Tibial artery (tissue), 4 donors: Measurements from ENCODE around the gene STING1.

Experiments used
- DNase-seq, 2 donors: peaks; one replicate each; pipeline ENCODE4 v3.0.0-alpha.2; 2019
- H3K27ac ChIP-seq, 2 donors: fragments of 200-600 bp; sonication (generic) in 1 of 2; 1 replicate in 1 of 2; 2 replicates in 1 of 2; pipeline ENCODE4 v1.5.1; 2018 to 2019; ENCODE audit warnings: mild to moderate bottlenecking in 1 of 2
- H3K27me3 ChIP-seq, 2 donors: fragments of 200-600 bp; sonication (generic) in 1 of 2; one replicate each; pipeline versions ENCODE4 v1.5.1 to v1.6.0; 2016 to 2019
- H3K36me3 ChIP-seq, 3 donors: fragments of 200-600 bp; sonication (generic) in 2 of 3; one replicate each; pipeline ENCODE4 v1.5.1; 2016 to 2019; ENCODE audit warnings: mild to moderate bottlenecking in 2 of 3
- H3K4me1 ChIP-seq, 4 donors: fragments of 200-600 bp; sonication (generic) in 2 of 4; 1 replicate in 3 of 4; 2 replicates in 1 of 4; pipeline ENCODE4 v1.5.1; 2016 to 2019
- H3K4me3 ChIP-seq, 2 donors: fragments of 200-600 bp; sonication (generic) in 1 of 2; 1 replicate in 1 of 2; 2 replicates in 1 of 2; pipeline ENCODE4 v1.5.1; 2018 to 2019; ENCODE audit warnings: mild to moderate bottlenecking in 2 of 2
- H3K9me3 ChIP-seq, 3 donors: fragments of 200-600 bp; sonication (generic) in 1 of 3; one replicate each; pipeline ENCODE4 v1.5.1; 2016 to 2019
- intact Hi-C: fragments of 100-400 bp; cut with DNase I; formaldehyde crosslinking; loops from one replicate; pipeline ENCODE4 v1.15.0; 2023; ENCODE audit warnings: low total_unique reads
- TF ChIP-seq, protein P1 (sequence below), 2 experiments: fragments of 200-600 bp in 1 of 2; fragments of 450-650 bp in 1 of 2; IDR thresholded peaks; one replicate each; pipeline ENCODE4 v1.5.1; 2017 to 2019; ENCODE audit warnings: antibody characterized with exemption in 2 of 2, mild to moderate bottlenecking in 1 of 2, moderate library complexity in 1 of 2

STING1 gene

DNA sequence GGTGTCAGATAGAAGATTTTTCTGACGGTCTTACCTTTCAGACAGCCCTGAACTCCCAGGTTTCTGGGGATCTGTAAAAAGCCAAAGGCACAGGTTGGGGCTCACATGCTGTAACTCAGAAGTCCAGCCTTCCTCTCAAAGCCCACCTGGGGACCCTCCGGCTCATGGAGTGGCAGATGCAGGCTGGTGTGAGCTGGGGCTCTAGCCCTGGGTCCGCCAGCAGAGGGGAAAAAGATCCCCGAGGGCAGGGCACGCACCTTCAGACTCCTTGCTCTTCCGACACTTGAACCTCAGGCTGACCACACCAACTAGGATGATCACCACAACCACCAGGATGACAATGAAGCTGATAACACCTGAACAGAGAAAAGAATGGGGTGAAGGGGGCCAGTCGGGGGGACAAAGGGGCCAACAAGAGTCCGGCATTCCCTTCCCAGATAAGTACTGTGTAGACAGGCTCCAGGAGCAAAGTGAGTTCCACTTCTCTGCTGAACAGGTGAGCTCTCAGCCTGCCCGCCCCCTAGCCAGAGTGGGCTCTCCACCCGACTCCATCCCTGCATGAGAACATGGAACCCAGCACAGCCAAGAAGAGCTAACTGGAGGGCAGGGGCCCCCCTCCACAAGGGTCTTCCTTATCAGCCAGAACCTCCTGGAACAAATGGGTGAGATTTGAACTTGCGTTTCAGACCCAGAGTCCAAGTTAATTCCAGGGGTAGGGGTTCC lies 27.8 kb downstream of the STING1 start:
- no peak for DNase-seq
- intact Hi-C loops: no loop called here
- no peaks in the 10 kb centered on the region for H3K9me3 ChIP-seq
- TF ChIP-seq, protein P1, sequence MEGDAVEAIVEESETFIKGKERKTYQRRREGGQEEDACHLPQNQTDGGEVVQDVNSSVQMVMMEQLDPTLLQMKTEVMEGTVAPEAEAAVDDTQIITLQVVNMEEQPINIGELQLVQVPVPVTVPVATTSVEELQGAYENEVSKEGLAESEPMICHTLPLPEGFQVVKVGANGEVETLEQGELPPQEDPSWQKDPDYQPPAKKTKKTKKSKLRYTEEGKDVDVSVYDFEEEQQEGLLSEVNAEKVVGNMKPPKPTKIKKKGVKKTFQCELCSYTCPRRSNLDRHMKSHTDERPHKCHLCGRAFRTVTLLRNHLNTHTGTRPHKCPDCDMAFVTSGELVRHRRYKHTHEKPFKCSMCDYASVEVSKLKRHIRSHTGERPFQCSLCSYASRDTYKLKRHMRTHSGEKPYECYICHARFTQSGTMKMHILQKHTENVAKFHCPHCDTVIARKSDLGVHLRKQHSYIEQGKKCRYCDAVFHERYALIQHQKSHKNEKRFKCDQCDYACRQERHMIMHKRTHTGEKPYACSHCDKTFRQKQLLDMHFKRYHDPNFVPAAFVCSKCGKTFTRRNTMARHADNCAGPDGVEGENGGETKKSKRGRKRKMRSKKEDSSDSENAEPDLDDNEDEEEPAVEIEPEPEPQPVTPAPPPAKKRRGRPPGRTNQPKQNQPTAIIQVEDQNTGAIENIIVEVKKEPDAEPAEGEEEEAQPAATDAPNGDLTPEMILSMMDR (IDR thresholded peaks at IDR 0.05): no peak
- H3K4me3 ChIP-seq: no peak overlapping the region
- H3K36me3 ChIP-seq: no peaks in the 10 kb centered on the region
- H3K4me1 ChIP-seq: no peaks in the 10 kb centered on the region
- no peaks in the 10 kb centered on the region for H3K27me3 ChIP-seq
- no peak overlapping the region for H3K27ac ChIP-seq

DNA sequence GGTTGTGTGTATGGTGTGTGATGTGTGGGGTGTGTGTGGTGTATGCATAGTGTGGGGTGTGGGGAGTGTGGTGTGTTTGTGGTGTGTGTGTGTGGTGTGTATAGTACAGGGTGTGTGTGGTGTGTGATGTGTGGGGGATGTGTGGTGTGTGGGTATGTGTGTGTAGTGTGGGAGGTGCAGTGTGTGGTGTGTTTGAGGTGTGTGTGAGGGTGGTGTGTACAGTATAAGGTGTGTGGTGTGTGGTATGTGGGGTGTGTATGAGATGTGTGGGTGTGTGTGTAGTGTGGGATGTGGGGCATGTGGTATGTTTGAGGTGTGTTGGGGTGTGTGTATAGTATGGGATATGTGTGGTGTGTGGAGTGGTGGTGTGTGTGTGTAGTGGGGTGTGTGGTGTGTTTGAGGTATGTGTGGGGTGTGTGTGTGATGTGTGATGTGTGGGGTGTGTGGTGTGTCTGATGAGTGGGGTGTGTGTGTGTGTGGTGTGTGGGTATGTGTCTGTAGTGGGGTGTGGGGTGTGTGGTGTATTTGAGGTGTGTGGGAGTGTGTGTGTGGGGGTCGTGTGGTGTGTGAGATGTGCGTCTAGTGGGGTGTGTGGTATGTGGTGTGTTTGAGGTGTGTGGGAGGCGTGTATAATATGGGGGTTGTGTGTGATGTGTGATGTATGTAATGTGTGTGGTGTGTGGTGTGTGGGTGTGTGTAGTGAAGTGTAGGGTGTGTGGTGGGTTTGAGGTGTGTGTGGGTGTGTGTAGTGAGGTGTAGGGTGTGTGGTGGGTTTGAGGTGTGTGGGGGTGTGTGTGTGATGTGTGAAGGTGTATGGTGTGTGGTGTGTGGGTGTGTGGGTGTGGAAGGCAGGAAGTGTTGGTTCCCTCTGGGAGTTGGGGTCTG lies 28.6 kb downstream of the STING1 start:
- DNase-seq: no peak
- Histone ChIP-seq H3K27ac (no peak overlapping the region), H3K4me3 (no peak overlapping the region), H3K36me3 (no peaks in the 10 kb centered on the region), H3K27me3 (no peaks in the 10 kb centered on the region), H3K9me3 (no peaks in the 10 kb centered on the region), H3K4me1 (no peaks in the 10 kb centered on the region)
- TF ChIP-seq, protein P1 (IDR thresholded peaks at IDR 0.05): no peak
- intact Hi-C loops: no loop called here

DNA sequence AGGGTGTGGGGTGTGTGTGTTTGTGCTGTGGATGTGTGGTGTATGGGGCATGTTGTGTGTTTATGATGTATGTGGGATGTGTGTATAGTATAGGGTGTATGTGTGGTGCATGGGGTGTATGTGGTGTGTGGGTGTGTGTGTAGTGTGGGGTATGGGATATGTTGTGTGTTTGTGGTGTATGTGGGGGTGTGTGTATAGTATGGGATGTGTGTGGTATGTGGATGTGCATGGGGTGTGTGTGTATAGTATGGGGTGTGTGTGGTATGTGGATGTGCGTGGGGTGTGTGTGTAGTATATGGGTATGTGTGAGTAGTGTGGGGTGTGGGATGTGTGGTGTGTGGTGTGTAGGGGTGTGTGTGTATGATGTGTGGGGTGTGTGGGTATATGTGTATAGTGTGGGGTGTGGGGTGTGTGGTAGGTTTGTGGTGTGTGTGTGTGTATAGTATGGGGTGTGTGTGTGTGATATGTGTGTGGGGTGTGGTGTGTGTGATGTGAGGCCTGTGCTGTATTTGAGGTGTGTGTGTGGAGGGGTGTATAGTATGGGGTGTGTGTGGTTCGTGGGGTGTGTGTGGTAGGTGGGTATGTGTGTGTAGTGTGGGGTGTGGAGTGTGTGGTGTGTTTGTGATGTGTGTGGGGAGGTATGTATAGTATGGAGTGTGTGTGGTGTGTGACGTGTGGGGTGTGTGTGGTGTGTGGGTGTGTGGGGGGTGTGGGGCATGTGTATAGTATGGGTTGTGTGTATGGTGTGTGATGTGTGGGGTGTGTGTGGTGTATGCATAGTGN lies 30.5 kb downstream of the STING1 start:
- Histone ChIP-seq H3K36me3 (no peaks in the 10 kb centered on the region), H3K27me3 (no peaks in the 10 kb centered on the region), H3K27ac (no peak overlapping the region), H3K9me3 (no peaks in the 10 kb centered on the region), H3K4me3 (no peak overlapping the region), H3K4me1 (no peaks in the 10 kb centered on the region)
- intact Hi-C loops: no loop called here
- peak in 1 of 2 donors; percentile 1 for DNase-seq
- TF ChIP-seq, protein P1 (IDR thresholded peaks at IDR 0.05): no peak

DNA sequence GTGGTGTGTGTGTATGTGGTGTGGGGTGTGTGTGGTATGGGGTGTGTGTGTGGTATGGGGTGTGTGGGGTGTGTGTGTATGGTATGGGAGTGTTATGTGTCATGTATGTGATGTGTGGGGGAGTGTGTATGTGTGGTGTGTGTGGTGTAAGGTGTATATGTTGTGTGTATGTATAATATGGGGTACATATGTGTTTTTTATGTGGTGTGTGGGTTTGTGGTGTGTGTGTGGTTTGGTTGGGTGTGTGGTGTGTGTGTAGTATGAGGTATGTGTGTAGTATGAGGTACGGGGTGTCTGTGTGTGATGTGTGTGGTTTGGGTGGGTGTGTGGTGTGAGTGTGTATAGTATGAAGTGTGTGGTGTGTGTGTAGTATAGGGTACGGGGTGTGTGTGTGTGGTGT lies 31.4 kb downstream of the STING1 start:
- Histone ChIP-seq H3K27ac (no peak overlapping the region), H3K4me3 (no peak overlapping the region), H3K4me1 (no peaks in the 10 kb centered on the region), H3K9me3 (no peaks in the 10 kb centered on the region), H3K27me3 (no peaks in the 10 kb centered on the region), H3K36me3 (no peaks in the 10 kb centered on the region)
- DNase-seq: peak in 1 of 2 donors; percentile 9
- intact Hi-C loops: no loop called here
- TF ChIP-seq, protein P1 (IDR thresholded peaks at IDR 0.05): no peak

DNA sequence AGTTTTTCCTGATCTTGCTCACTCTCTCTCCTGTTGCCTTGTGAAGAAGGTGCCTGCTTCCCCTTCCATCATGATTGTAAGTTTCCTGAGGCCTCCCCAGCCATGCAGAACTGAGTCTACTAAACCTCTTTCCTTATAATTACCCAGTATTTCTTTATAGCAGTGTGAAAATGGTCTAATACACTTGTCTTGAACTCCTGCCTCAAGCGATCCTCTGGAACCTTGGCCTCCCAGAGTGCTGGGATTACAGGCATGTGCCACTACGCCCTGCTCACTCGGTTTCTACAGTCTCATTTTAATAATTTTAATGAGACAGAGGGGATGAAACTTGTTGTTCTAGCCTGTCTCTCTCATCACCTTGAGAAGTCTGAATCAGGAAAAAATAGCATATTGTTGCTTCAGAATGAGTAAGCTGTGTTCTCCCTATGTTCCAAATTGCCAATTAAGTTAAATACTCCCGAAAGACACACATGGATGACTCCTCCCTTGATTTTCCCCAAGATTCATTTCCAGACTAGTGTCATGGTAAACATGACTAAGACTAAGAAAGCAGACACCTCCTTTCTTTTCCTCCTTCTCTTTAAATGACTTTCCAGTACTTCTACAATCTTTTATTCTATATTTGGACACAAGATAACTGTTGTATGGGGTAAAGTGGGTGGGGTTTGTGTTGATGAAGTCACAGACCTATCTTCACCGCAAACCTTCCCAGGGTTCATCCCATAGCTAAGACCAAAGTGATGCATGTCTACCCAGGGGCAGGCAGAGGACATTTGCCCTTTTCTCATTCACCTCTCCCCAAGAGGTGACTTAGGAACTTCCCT lies 35.4 kb downstream of the STING1 start:
- peak in 1 of 2 donors; percentile 2 for DNase-seq
- TF ChIP-seq, protein P1 (IDR thresholded peaks at IDR 0.05): no peak
- Histone ChIP-seq H3K4me1 (no peaks in the 10 kb centered on the region), H3K4me3 (no peak overlapping the region), H3K27ac (no peak overlapping the region), H3K9me3 (no peaks in the 10 kb centered on the region), H3K36me3 (no peaks in the 10 kb centered on the region), H3K27me3 (no peaks in the 10 kb centered on the region)
- intact Hi-C loops: no loop called here
